CD8-positive, alpha-beta memory T cell (primary cell): ENCODE results near the gene SORBS2. TPM values are rescaled to one million over a fixed set of nuclear protein-coding genes. Genes with fewer than 3 reads are reported as not detected.

Experiments used
- CTCF ChIA-PET: fragments of 350-600 bp; sonication (Branson Sonifier 250); formaldehyde crosslinking; loops from one replicate; lab custom pipeline; 2021; ENCODE audit warnings: antibody characterized with exemption; lab: Charles Lee
- POLR2A ChIA-PET: fragments of 350-600 bp; sonication (Branson Sonifier 250); formaldehyde crosslinking; loops from one replicate; lab custom pipeline; 2021; ENCODE audit warnings: antibody characterized with exemption; lab: Charles Lee
- DNase-seq, 5 donors: peaks; one replicate each; pipeline versions ENCODE4 v3.0.0 to v3.0.0-alpha.2; 2020 to 2022; ENCODE audit warnings: mixed read lengths in 1 of 5
- H3K27ac ChIP-seq: one replicate; pipeline ENCODE4 v1.7.0; 2013; ENCODE audit warnings: low read depth, mild to moderate bottlenecking, low read length, moderate library complexity
- H3K27me3 ChIP-seq: 2 replicates; pipeline ENCODE4 v1.7.0; 2013; ENCODE audit warnings: low read length, mild to moderate bottlenecking; ENCODE audit not compliant: insufficient read depth, poor library complexity, severe bottlenecking
- H3K36me3 ChIP-seq: 2 replicates; pipeline ENCODE4 v1.7.0; 2013; ENCODE audit warnings: mild to moderate bottlenecking, low read length, moderate library complexity; ENCODE audit not compliant: insufficient read depth
- H3K4me1 ChIP-seq: 2 replicates; pipeline ENCODE4 v1.7.0; 2013; ENCODE audit warnings: mild to moderate bottlenecking, low read length, moderate library complexity; ENCODE audit not compliant: insufficient read depth
- H3K4me3 ChIP-seq: 2 replicates; pipeline ENCODE4 v1.7.0; 2013; ENCODE audit warnings: mild to moderate bottlenecking, low read length
- H3K9me3 ChIP-seq: 2 replicates; pipeline ENCODE4 v1.7.0; 2013; ENCODE audit warnings: mild to moderate bottlenecking, low read length
- H3K27ac Mint-ChIP-seq, 8 donors: one replicate each; pipeline ENCODE4 v1.8.0; 2020 to 2021; ENCODE audit warnings: mixed read lengths in 8 of 8, mild to moderate bottlenecking in 6 of 8, inconsistent platforms in 3 of 8, moderate library complexity in 3 of 8
- H3K27me3 Mint-ChIP-seq, 2 donors: one replicate each; pipeline ENCODE4 v1.8.0; 2020 to 2021; ENCODE audit warnings: mixed read lengths in 2 of 2, mild to moderate bottlenecking in 1 of 2, moderate library complexity in 1 of 2
- H3K36me3 Mint-ChIP-seq, 3 donors: one replicate each; pipeline ENCODE4 v1.8.0; 2020 to 2021; ENCODE audit warnings: mixed read lengths in 3 of 3, inconsistent platforms in 1 of 3, mild to moderate bottlenecking in 1 of 3
- H3K4me1 Mint-ChIP-seq, 3 donors: one replicate each; pipeline ENCODE4 v1.8.0; 2020 to 2021; ENCODE audit warnings: mixed read lengths in 3 of 3, inconsistent platforms in 1 of 3, mild to moderate bottlenecking in 1 of 3
- H3K4me3 Mint-ChIP-seq, 7 donors: one replicate each; pipeline ENCODE4 v1.8.0; 2020 to 2021; ENCODE audit warnings: mixed read lengths in 7 of 7, mild to moderate bottlenecking in 6 of 7, moderate library complexity in 4 of 7, inconsistent platforms in 2 of 7
- H3K9me3 Mint-ChIP-seq, 5 donors: one replicate each; pipeline ENCODE4 v1.8.0; 2020 to 2022; ENCODE audit warnings: mixed read lengths in 5 of 5, mild to moderate bottlenecking in 3 of 5, moderate library complexity in 2 of 5, inconsistent platforms in 1 of 5
- polyA plus RNA-seq: library from polyadenylated mRNA; unstranded; fragments of 300-500 nt; fragmentation: Illumina TruSeq; gene quantifications from one replicate; pipeline ENCODE4 v1.2.3, GENCODE V29; 2021
- total RNA-seq, 2 experiments: library from RNA; stranded (reverse); gene quantifications; one replicate each; pipeline ENCODE4 v1.2.3, GENCODE V29; 2021

The SORBS2 gene
- total and polyA plus RNA-seq, 3 experiments from 2014 or later: not detected

GRCh38 chr4:185817403-185817818 is 5.4 kb upstream of the SORBS2 start:
- H3K27ac ChIP-seq: no peak overlapping the region
- ChIA-PET POLR2A (no interaction called here), CTCF (no interaction called here)
- no peaks in the 10 kb centered on the region for H3K36me3 ChIP-seq
- H3K4me1 ChIP-seq: no peaks in the 10 kb centered on the region
- no peak overlapping the region for H3K4me3 ChIP-seq
- H3K27ac Mint-ChIP-seq: no peak overlapping the region
- no peaks in the 10 kb centered on the region for H3K9me3 ChIP-seq
- no peak overlapping the region for H3K4me3 Mint-ChIP-seq
- no peaks in the 10 kb centered on the region for H3K36me3 Mint-ChIP-seq
- DNase-seq: no peak
- H3K27me3 ChIP-seq: no peaks in the 10 kb centered on the region
- H3K4me1 Mint-ChIP-seq: no peaks in the 10 kb centered on the region
- peaks cover 1 to 14% of the 10 kb centered on the region in 2 donors for H3K27me3 Mint-ChIP-seq
- peaks cover 0 to 8% (median 3%) of the 10 kb centered on the region in 5 donors for H3K9me3 Mint-ChIP-seq

- Histone ChIP-seq H3K4me1 (no peaks in the 10 kb centered on the region), H3K4me3 (no peak overlapping the region), H3K27ac (no peak overlapping the region), H3K36me3 (no peaks in the 10 kb centered on the region), H3K27me3 (no peaks in the 10 kb centered on the region), H3K9me3 (no peaks in the 10 kb centered on the region)
- ChIA-PET POLR2A (no interaction called here), CTCF (no interaction called here)
- Mint-ChIP-seq H3K4me3 (no peak overlapping the region), H3K9me3 (peaks cover 0 to 8% (median 3%) of the 10 kb centered on the region in 5 donors), H3K4me1 (peaks cover 0 to 4% (median 0%) of the 10 kb centered on the region in 3 donors), H3K36me3 (no peaks in the 10 kb centered on the region), H3K27ac (no peak overlapping the region), H3K27me3 (peaks cover 5 to 32% of the 10 kb centered on the region in 2 donors)
- DNase-seq: no peak
Observed at GRCh38 chr4:185813133-185813532, 1.1 kb upstream of the SORBS2 start.

GRCh38 chr4:185810746-185811508 is 1.1 kb downstream of the SORBS2 start:
- Histone ChIP-seq H3K36me3 (no peaks in the 10 kb centered on the region), H3K27ac (no peak overlapping the region), H3K4me3 (no peak overlapping the region), H3K27me3 (no peaks in the 10 kb centered on the region), H3K9me3 (no peaks in the 10 kb centered on the region), H3K4me1 (no peaks in the 10 kb centered on the region)
- Mint-ChIP-seq H3K4me3 (no peak overlapping the region), H3K36me3 (no peaks in the 10 kb centered on the region), H3K27ac (no peak overlapping the region), H3K27me3 (peaks cover 5 to 32% of the 10 kb centered on the region in 2 donors), H3K4me1 (peaks cover 0 to 4% (median 0%) of the 10 kb centered on the region in 3 donors), H3K9me3 (peaks cover 0 to 4% (median 2%) of the 10 kb centered on the region in 5 donors)
- POLR2A ChIA-PET: no interaction called here
- no peak for DNase-seq
- CTCF ChIA-PET: no interaction called here

GRCh38 chr4:185809533-185810071 is 2.4 kb downstream of the SORBS2 start:
- Mint-ChIP-seq H3K27ac (no peak overlapping the region), H3K27me3 (peaks cover 6 to 30% of the 10 kb centered on the region in 2 donors), H3K4me3 (no peak overlapping the region), H3K4me1 (peaks cover 0 to 4% (median 0%) of the 10 kb centered on the region in 3 donors), H3K9me3 (peaks cover 0 to 4% (median 2%) of the 10 kb centered on the region in 5 donors), H3K36me3 (no peaks in the 10 kb centered on the region)
- ChIA-PET POLR2A (no interaction called here), CTCF (no interaction called here)
- H3K4me3 ChIP-seq: no peak overlapping the region
- no peaks in the 10 kb centered on the region for H3K9me3 ChIP-seq
- H3K27me3 ChIP-seq: no peaks in the 10 kb centered on the region
- H3K36me3 ChIP-seq: no peaks in the 10 kb centered on the region
- no peak overlapping the region for H3K27ac ChIP-seq
- no peak for DNase-seq
- no peaks in the 10 kb centered on the region for H3K4me1 ChIP-seq

GRCh38 chr4:185809121-185809520 is 2.9 kb downstream of the SORBS2 start:
- no peak for DNase-seq
- Mint-ChIP-seq H3K27me3 (peaks cover 6 to 29% of the 10 kb centered on the region in 2 donors), H3K4me1 (peaks cover 0 to 4% (median 0%) of the 10 kb centered on the region in 3 donors), H3K9me3 (peaks cover 0 to 4% (median 2%) of the 10 kb centered on the region in 5 donors), H3K27ac (no peak overlapping the region), H3K36me3 (no peaks in the 10 kb centered on the region), H3K4me3 (no peak overlapping the region)
- Histone ChIP-seq H3K36me3 (no peaks in the 10 kb centered on the region), H3K9me3 (no peaks in the 10 kb centered on the region), H3K4me1 (no peaks in the 10 kb centered on the region), H3K27ac (no peak overlapping the region), H3K27me3 (no peaks in the 10 kb centered on the region), H3K4me3 (no peak overlapping the region)
- CTCF ChIA-PET: no interaction called here
- POLR2A ChIA-PET: no interaction called here

- ChIA-PET CTCF (no interaction called here), POLR2A (no interaction called here)
- H3K27ac ChIP-seq: no peak overlapping the region
- Mint-ChIP-seq H3K36me3 (no peaks in the 10 kb centered on the region), H3K9me3 (peaks cover 0 to 4% (median 0%) of the 10 kb centered on the region in 5 donors), H3K4me3 (no peak overlapping the region), H3K27ac (no peak overlapping the region), H3K27me3 (peaks cover 3 to 15% of the 10 kb centered on the region in 2 donors), H3K4me1 (no peaks in the 10 kb centered on the region)
- no peaks in the 10 kb centered on the region for H3K9me3 ChIP-seq
- H3K4me3 ChIP-seq: no peak overlapping the region
- no peaks in the 10 kb centered on the region for H3K27me3 ChIP-seq
- H3K36me3 ChIP-seq: no peaks in the 10 kb centered on the region
- no peaks in the 10 kb centered on the region for H3K4me1 ChIP-seq
- DNase-seq: no peak
Observed at GRCh38 chr4:185805979-185806378, 6.0 kb downstream of the SORBS2 start.

- no peaks in the 10 kb centered on the region for H3K36me3 Mint-ChIP-seq
- H3K4me3 Mint-ChIP-seq: no peak overlapping the region
- H3K4me1 ChIP-seq: no peaks in the 10 kb centered on the region
- H3K27me3 ChIP-seq: no peaks in the 10 kb centered on the region
- POLR2A ChIA-PET: no interaction called here
- H3K9me3 ChIP-seq: no peaks in the 10 kb centered on the region
- DNase-seq: no peak
- H3K4me3 ChIP-seq: no peak overlapping the region
- no peak overlapping the region for H3K27ac Mint-ChIP-seq
- H3K27me3 Mint-ChIP-seq: peaks cover 3 to 12% of the 10 kb centered on the region in 2 donors
- CTCF ChIA-PET: no interaction called here
- no peaks in the 10 kb centered on the region for H3K36me3 ChIP-seq
- H3K4me1 Mint-ChIP-seq: no peaks in the 10 kb centered on the region
- H3K9me3 Mint-ChIP-seq: peaks cover 0 to 4% (median 0%) of the 10 kb centered on the region in 5 donors
- H3K27ac ChIP-seq: no peak overlapping the region
Observed at GRCh38 chr4:185805262-185805802, 6.7 kb downstream of the SORBS2 start.

- Histone ChIP-seq H3K4me3 (no peak overlapping the region), H3K27me3 (no peaks in the 10 kb centered on the region), H3K4me1 (no peaks in the 10 kb centered on the region), H3K27ac (no peak overlapping the region), H3K9me3 (no peaks in the 10 kb centered on the region), H3K36me3 (no peaks in the 10 kb centered on the region)
- CTCF ChIA-PET: no interaction called here
- Mint-ChIP-seq H3K27ac (no peak overlapping the region), H3K4me3 (no peak overlapping the region), H3K9me3 (no peaks in the 10 kb centered on the region), H3K4me1 (no peaks in the 10 kb centered on the region), H3K36me3 (no peaks in the 10 kb centered on the region), H3K27me3 (peaks cover 0 to 7% of the 10 kb centered on the region in 2 donors)
- DNase-seq: no peak
- POLR2A ChIA-PET: no interaction called here
Observed at GRCh38 chr4:185803022-185803421, 9.0 kb downstream of the SORBS2 start.
